ENCODE measurements around the gene DGCR2.
A peak's percentile ranks its signal among the peaks of the same experiment; 100 is the strongest.
"Not testable (repeated sequence)": the region's sequence is repeated elsewhere in the genome, so short reads cannot be mapped to it uniquely, and the experiment has no call there.

The DGCR2 gene

GRCh38 chr22:19075404-19075803 is 46.8 kb downstream of the DGCR2 start:
- DNase-seq = no peak
- Mint-ChIP-seq H3K27me3 (no peaks in the 10 kb centered on the region), H3K4me3 (no peak overlapping the region), H3K4me1 (ENCODE audit: low read depth) (peaks cover 17% of the 10 kb centered on the region), H3K9me3 (no peaks in the 10 kb centered on the region), H3K36me3 (ENCODE audit: low read depth) (peaks cover 54% of the 10 kb centered on the region), H3K27ac (peak overlapping the region; percentile 5)

DNA sequence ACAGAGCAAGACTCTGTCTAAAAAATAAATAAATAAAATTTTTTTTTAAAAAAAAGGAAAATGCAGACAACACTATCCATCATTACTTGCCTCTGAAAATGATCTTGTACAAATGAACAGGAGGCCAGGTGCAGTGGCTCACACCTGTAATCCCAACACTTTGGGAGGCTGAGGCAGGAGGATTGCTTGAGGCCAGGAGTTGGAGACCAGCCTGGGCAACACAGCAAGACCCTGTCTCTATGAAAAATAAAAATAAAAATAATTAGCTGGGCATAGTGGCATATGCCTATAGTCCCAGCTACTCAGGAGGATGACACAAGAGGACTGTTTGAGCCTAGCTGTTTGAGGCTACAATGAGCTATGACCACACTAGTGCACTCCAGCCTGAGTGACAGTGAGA is 49.4 kb downstream of the DGCR2 start:
- peaks cover 55% of the 10 kb centered on the region for H3K36me3 Mint-ChIP-seq (ENCODE audit: low read depth)

GRCh38 chr22:19070397-19071169 is 51.6 kb downstream of the DGCR2 start:
- no peak for DNase-seq
- Mint-ChIP-seq H3K4me1 (ENCODE audit: low read depth) (peaks cover 14% of the 10 kb centered on the region), H3K4me3 (no peak overlapping the region), H3K27me3 (no peaks in the 10 kb centered on the region), H3K36me3 (ENCODE audit: low read depth) (peaks cover 72% of the 10 kb centered on the region), H3K27ac (peak overlapping the region; percentile 35), H3K9me3 (no peaks in the 10 kb centered on the region)

More for the DNA sequence above, 49.4 kb downstream of the DGCR2 start:
- H3K9me3 Mint-ChIP-seq, H3K27ac Mint-ChIP-seq, H3K27me3 Mint-ChIP-seq, H3K4me3 Mint-ChIP-seq, DNase-seq: not testable (repeated sequence)
- peaks cover 16% of the 10 kb centered on the region for H3K4me1 Mint-ChIP-seq (ENCODE audit: low read depth)

GRCh38 chr22:19069451-19069850 is 52.8 kb downstream of the DGCR2 start:
- Mint-ChIP-seq H3K27me3 (no peaks in the 10 kb centered on the region), H3K9me3 (no peaks in the 10 kb centered on the region), H3K4me1 (ENCODE audit: low read depth) (peaks cover 11% of the 10 kb centered on the region), H3K27ac (no peak overlapping the region), H3K4me3 (no peak overlapping the region), H3K36me3 (ENCODE audit: low read depth) (peaks cover 81% of the 10 kb centered on the region)
- no peak for DNase-seq

GRCh38 chr22:19068784-19069271 is 53.4 kb downstream of the DGCR2 start:
- DNase-seq = no peak
- Mint-ChIP-seq H3K27ac (no peak overlapping the region), H3K4me3 (no peak overlapping the region), H3K36me3 (ENCODE audit: low read depth) (peaks cover 87% of the 10 kb centered on the region), H3K27me3 (no peaks in the 10 kb centered on the region), H3K9me3 (no peaks in the 10 kb centered on the region), H3K4me1 (ENCODE audit: low read depth) (peaks cover 9% of the 10 kb centered on the region)

DNA sequence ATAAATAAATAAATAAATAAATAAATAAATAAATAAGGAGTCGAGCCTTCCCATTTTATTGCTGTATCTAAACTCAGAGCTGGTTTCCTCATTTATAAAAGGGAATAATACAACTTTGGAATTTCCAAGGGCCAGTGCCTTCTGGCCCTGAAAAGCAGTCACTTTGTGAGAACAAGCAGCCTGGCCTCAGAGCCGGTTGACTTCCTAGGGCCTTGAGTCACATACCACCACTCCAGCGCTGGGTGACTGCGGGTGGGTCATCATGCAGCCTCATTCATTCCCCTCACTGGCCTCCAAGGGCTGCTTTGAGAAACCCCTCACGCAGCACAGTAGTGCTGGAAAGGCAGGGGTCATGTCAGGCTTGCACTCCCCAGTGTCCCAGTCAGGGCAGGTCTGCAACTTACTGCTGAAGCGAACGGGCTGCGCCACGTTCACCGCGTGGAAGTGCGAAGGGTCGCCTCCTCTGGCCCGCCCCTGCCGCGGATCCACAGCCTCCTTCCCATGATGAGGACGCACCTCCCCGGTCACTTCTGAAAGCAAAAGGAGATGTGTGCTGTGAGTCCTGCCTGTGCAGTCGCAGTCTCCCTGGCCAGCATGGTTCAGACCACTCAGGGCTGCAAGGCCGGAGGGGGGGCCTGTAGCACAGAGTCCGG is 54.4 kb downstream of the DGCR2 start:
- H3K27ac Mint-ChIP-seq = no peak overlapping the region
- no peaks in the 10 kb centered on the region for H3K9me3 Mint-ChIP-seq

DNA sequence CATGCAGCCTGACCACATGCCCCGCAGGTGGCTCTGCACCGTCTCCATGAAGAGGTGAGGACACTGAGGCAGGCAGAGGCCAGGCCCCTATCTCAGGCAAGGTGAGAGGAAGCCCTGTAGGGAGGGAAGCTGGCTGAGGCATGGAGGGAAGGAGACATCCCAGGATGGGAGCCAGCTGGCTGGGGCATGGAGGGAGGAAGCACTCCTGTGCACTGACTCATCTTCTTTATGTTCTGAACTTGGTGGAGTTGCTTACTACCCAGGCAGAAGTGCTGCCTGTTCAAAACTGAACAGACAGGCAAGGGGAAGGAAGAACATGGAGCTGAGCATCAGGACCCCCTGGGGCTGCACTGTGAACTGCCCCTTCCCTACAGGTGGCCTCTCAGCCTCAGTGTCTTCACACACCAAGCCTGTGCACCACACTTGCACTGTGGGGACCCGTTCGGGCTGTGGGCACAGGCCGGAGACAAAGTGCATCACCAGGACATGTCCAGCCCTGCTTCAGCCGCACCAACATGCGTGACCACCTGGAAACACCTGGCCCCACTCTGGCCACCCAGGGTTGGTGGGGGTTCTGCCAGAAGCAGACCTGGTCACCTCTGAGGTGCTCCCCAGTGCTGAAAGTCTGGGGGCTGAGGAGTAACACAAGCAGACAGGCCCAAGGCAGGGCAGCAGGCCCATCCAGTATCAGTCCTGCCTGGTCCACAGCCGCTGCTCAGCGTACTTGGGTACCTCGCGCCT is 55.5 kb downstream of the DGCR2 start:
- H3K27ac Mint-ChIP-seq = no peak overlapping the region
- no peak overlapping the region for H3K4me3 Mint-ChIP-seq
- no peaks in the 10 kb centered on the region for H3K9me3 Mint-ChIP-seq
- H3K4me1 Mint-ChIP-seq (ENCODE audit: low read depth) = peaks cover 2% of the 10 kb centered on the region
- no peak for DNase-seq
- peaks cover 92% of the 10 kb centered on the region for H3K36me3 Mint-ChIP-seq (ENCODE audit: low read depth)
- H3K27me3 Mint-ChIP-seq = no peaks in the 10 kb centered on the region

More for the DNA sequence above, 54.4 kb downstream of the DGCR2 start:
- Mint-ChIP-seq H3K27me3 (no peaks in the 10 kb centered on the region), H3K36me3 (ENCODE audit: low read depth) (peaks cover 89% of the 10 kb centered on the region), H3K4me3 (no peak overlapping the region), H3K4me1 (ENCODE audit: low read depth) (peaks cover 5% of the 10 kb centered on the region)
- DNase-seq = no peak

DNA sequence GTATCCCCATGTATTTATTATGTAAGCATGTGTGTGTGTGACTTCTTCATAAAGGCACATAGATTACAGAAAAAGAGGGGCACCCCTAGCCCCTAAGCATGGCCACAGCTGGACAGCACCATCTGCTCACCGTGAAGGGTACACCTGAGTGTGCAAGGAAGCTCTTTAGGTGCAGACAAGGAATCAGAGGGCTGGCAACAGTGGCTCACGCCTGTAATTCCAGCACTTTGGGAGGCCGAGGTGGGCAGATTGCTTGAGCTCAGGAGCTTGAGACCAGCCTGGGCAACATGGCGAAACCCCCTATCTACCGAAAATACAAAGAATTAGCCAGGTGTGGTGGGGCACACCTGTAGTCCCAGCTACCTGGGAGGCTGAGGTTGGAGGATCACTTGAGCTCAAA is 56.3 kb downstream of the DGCR2 start:
- Mint-ChIP-seq H3K4me3 (no peak overlapping the region), H3K27me3 (no peaks in the 10 kb centered on the region), H3K4me1 (ENCODE audit: low read depth) (no peaks in the 10 kb centered on the region), H3K36me3 (ENCODE audit: low read depth) (peaks cover 92% of the 10 kb centered on the region), H3K9me3 (no peaks in the 10 kb centered on the region), H3K27ac (no peak overlapping the region)
- no peak for DNase-seq

DNA sequence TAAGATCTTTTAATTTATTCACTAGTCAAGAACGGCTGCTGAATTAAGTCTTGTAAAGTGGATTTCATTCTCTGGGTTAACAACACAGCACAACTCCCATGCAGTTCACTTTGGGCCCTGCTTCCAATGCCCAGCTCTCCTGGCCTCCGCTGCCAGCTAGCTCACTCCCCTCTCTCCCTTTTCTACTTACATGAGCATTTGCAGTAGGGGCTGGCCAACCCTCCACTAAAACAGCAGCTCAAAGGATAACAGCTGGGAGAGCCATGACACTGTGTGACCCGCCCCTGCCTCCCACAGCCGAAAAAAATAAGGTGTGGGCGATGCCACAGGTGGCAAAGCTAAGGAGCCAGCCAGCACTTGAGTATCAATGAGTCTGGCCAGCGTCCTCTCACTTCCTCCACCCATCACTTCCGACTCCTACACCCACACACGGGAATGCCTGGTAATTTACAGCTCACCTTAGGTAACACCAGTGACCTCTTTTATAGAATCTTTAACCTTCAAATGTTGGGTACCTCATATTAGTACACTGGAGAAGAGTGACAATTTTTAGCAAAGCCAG is 56.8 kb downstream of the DGCR2 start:
- H3K4me3 Mint-ChIP-seq = no peak overlapping the region
- DNase-seq = no peak
- peaks cover 93% of the 10 kb centered on the region for H3K36me3 Mint-ChIP-seq (ENCODE audit: low read depth)
- H3K9me3 Mint-ChIP-seq = no peaks in the 10 kb centered on the region
- no peaks in the 10 kb centered on the region for H3K27me3 Mint-ChIP-seq
- H3K4me1 Mint-ChIP-seq (ENCODE audit: low read depth) = peaks cover 3% of the 10 kb centered on the region
- H3K27ac Mint-ChIP-seq = peak overlapping the region; percentile 6

DNA sequence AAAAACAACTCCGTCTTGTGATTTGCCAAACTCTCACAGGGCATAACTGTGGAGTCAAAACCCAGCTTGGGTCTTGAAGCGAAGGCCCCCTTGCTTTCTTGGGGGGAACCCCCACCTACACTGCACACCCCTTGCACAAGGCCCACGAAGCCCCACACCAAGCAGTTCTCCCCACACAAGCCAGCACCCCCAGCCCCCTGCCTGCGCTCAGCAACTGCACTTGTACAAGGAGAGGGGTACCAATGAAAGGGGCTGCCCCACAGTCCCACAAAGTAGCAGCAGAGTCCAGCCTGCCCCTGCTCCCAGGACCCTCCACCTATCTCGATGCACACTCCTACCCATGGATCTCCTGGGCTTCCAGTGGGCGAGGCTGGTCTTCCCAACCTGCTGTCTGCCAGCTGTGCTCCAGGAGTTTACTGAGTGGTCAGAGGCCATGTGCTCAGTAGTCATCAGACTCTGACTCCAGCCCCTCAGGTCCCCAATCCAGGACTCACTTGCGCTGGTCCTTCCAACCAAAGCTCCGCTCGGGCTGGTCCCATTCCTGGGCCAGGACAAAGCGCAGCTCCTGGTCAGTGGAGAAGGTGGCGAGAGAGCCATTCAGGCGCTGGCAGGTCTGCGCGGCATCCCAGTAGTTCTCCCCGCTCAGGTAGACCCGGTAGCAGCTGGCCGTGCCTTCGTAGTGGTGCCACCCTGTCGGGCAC is 57.7 kb downstream of the DGCR2 start:
- Mint-ChIP-seq H3K27me3 (no peaks in the 10 kb centered on the region), H3K27ac (no peak overlapping the region), H3K4me1 (ENCODE audit: low read depth) (peaks cover 3% of the 10 kb centered on the region), H3K36me3 (ENCODE audit: low read depth) (peaks cover 93% of the 10 kb centered on the region), H3K4me3 (no peak overlapping the region), H3K9me3 (no peaks in the 10 kb centered on the region)
- no peak for DNase-seq

GRCh38 chr22:19063581-19064353 is 58.4 kb downstream of the DGCR2 start:
- no peak overlapping the region for H3K27ac Mint-ChIP-seq
- H3K36me3 Mint-ChIP-seq (ENCODE audit: low read depth) = peaks cover 96% of the 10 kb centered on the region
- H3K4me3 Mint-ChIP-seq = no peak overlapping the region
- no peaks in the 10 kb centered on the region for H3K27me3 Mint-ChIP-seq
- H3K9me3 Mint-ChIP-seq = no peaks in the 10 kb centered on the region
- no peak for DNase-seq
- H3K4me1 Mint-ChIP-seq (ENCODE audit: low read depth) = peaks cover 3% of the 10 kb centered on the region

- peaks cover 96% of the 10 kb centered on the region for H3K36me3 Mint-ChIP-seq (ENCODE audit: low read depth)
- no peak overlapping the region for H3K4me3 Mint-ChIP-seq
- no peaks in the 10 kb centered on the region for H3K9me3 Mint-ChIP-seq
- H3K27me3 Mint-ChIP-seq = no peaks in the 10 kb centered on the region
- H3K27ac Mint-ChIP-seq = peak overlapping the region; percentile 33
- no peak for DNase-seq
- H3K4me1 Mint-ChIP-seq (ENCODE audit: low read depth) = peaks cover 3% of the 10 kb centered on the region
Observed at GRCh38 chr22:19062943-19063308, 59.3 kb downstream of the DGCR2 start.

GRCh38 chr22:19062139-19062942 is 59.9 kb downstream of the DGCR2 start:
- H3K36me3 Mint-ChIP-seq (ENCODE audit: low read depth) = peaks cover 96% of the 10 kb centered on the region
- H3K9me3 Mint-ChIP-seq = no peaks in the 10 kb centered on the region
- H3K4me3 Mint-ChIP-seq = no peak overlapping the region
- DNase-seq = no peak
- H3K27me3 Mint-ChIP-seq = no peaks in the 10 kb centered on the region
- H3K27ac Mint-ChIP-seq = no peak overlapping the region
- peaks cover 3% of the 10 kb centered on the region for H3K4me1 Mint-ChIP-seq (ENCODE audit: low read depth)

Measured in activated T-cell treated with anti-CD3 and anti-CD28 coated beads, Interleukin-2, amount 50 U/mL, for 24 hours (primary cell).